Lower lobe of right lung (tissue), 2 donors: ENCODE data around the gene SLBP. TPM values are rescaled to one million over a fixed set of nuclear protein-coding genes. Genes with fewer than 3 reads are reported as not detected.
A peak's percentile ranks its signal among the peaks of the same experiment; 100 is the strongest.
"Not testable (repeated sequence)": the region's sequence is repeated elsewhere in the genome, so short reads cannot be mapped to it uniquely, and the experiment has no call there.

Experiments
- ATAC-seq, 2 donors: fragments of 200-7000 bp; cut with Tn5 transposase; one replicate each; pipeline ENCODE4 v1.9.1; 2020 to 2022; ENCODE audit warnings: mild to moderate bottlenecking in 2 of 2, moderate library complexity in 2 of 2
- DNase-seq: peaks from one replicate; pipeline ENCODE4 v3.0.0-alpha.2; 2020
- H3K27ac ChIP-seq: fragments of 200-600 bp; one replicate; pipeline ENCODE4 v1.8.0; 2022
- H3K27me3 ChIP-seq: fragments of 200-600 bp; one replicate; pipeline ENCODE4 v1.8.0; 2022; ENCODE audit warnings: low read depth
- H3K36me3 ChIP-seq: fragments of 200-600 bp; one replicate; pipeline ENCODE4 v1.8.0; 2022; ENCODE audit warnings: mild to moderate bottlenecking
- H3K4me1 ChIP-seq: fragments of 200-600 bp; one replicate; pipeline ENCODE4 v1.8.0; 2022
- H3K4me3 ChIP-seq: fragments of 200-600 bp; one replicate; pipeline ENCODE4 v1.8.0; 2022; ENCODE audit warnings: mild to moderate bottlenecking
- H3K9me3 ChIP-seq: fragments of 200-600 bp; one replicate; pipeline ENCODE4 v1.8.0; 2022
- intact Hi-C: fragments of 100-400 bp; cut with DNase I; formaldehyde crosslinking; loops from one replicate; pipeline ENCODE4 v1.11.0; 2022
- total RNA-seq: library from RNA; stranded (reverse); fragmentation: NEBNext Ultra II Directional; extraction: Animal tissue kit (Norgen Biotek cat#: 25700); gene quantifications from one replicate; pipeline ENCODE4 v1.2.1, GENCODE V29; 2021
- TF ChIP-seq, protein P1 (sequence below): fragments of 200-600 bp; IDR thresholded peaks from one replicate; pipeline ENCODE4 v1.8.0; 2022; ENCODE audit warnings: antibody characterized with exemption, mild to moderate bottlenecking
- donor health status: DM: no; HTN: yes; CAD: no; lungs with severe emphysema.

The SLBP gene
- total RNA-seq, 1 donor from 2014 or later, result 31.6 TPM

- ATAC-seq (no peak), DNase-seq (no peak)
- Histone ChIP-seq H3K4me1 (peaks cover 12% of the 10 kb centered on the region), H3K4me3 (no peak overlapping the region), H3K36me3 (peaks cover 74% of the 10 kb centered on the region), H3K27me3 (no peaks in the 10 kb centered on the region), H3K27ac (no peak overlapping the region), H3K9me3 (no peaks in the 10 kb centered on the region)
- TF ChIP-seq, protein P1, sequence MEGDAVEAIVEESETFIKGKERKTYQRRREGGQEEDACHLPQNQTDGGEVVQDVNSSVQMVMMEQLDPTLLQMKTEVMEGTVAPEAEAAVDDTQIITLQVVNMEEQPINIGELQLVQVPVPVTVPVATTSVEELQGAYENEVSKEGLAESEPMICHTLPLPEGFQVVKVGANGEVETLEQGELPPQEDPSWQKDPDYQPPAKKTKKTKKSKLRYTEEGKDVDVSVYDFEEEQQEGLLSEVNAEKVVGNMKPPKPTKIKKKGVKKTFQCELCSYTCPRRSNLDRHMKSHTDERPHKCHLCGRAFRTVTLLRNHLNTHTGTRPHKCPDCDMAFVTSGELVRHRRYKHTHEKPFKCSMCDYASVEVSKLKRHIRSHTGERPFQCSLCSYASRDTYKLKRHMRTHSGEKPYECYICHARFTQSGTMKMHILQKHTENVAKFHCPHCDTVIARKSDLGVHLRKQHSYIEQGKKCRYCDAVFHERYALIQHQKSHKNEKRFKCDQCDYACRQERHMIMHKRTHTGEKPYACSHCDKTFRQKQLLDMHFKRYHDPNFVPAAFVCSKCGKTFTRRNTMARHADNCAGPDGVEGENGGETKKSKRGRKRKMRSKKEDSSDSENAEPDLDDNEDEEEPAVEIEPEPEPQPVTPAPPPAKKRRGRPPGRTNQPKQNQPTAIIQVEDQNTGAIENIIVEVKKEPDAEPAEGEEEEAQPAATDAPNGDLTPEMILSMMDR, result no peak
- intact Hi-C loops, result no loop called here
Measured at GRCh38 chr4:1703867-1704266, 8.3 kb downstream of the SLBP start.

DNA sequence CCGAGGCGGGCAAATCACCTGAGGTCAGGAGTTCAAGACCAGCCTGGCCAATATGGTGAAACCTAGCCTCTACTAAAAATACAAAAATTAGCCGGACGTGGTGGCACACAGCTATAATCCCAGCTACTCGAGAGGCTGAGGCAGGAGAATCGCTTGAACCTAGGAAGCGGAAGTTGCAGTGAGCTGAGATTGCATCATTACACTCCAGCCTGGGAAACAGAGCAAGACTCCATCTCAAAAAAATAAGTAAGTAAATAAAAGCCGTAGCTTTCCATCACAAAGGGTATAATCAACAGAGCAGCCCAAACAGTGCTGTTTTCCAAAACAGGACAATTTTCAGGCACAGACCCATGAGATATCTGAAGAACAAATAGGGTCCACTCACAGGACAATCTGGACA, 10.4 kb downstream of the SLBP start:
- H3K4me1 ChIP-seq, ATAC-seq, H3K9me3 ChIP-seq, H3K27ac ChIP-seq, H3K4me3 ChIP-seq, intact Hi-C loops, H3K27me3 ChIP-seq: not testable (repeated sequence)
- DNase-seq, result peak; percentile 24
- H3K36me3 ChIP-seq, result peaks cover 93% of the 10 kb centered on the region

GRCh38 chr4:1695913-1696312, 16.2 kb downstream of the SLBP start:
- peaks cover 6% of the 10 kb centered on the region for H3K4me1 ChIP-seq
- ATAC-seq (no peak), DNase-seq (peak; percentile 13)
- TF ChIP-seq, protein P1, result no peak
- no peaks in the 10 kb centered on the region for H3K27me3 ChIP-seq
- no peak overlapping the region for H3K27ac ChIP-seq
- no peak overlapping the region for H3K4me3 ChIP-seq
- peaks cover 97% of the 10 kb centered on the region for H3K36me3 ChIP-seq
- no peaks in the 10 kb centered on the region for H3K9me3 ChIP-seq
- intact Hi-C loops, result no loop called here

GRCh38 chr4:1693131-1693896, 18.8 kb downstream of the SLBP start:
- Histone ChIP-seq H3K4me3 (no peak overlapping the region), H3K9me3 (no peaks in the 10 kb centered on the region), H3K27me3 (no peaks in the 10 kb centered on the region), H3K36me3 (peaks cover 78% of the 10 kb centered on the region), H3K4me1 (peaks cover 6% of the 10 kb centered on the region), H3K27ac (no peak overlapping the region)
- ATAC-seq (peak; percentile 92 to 95), DNase-seq (peak; percentile 83)
- intact Hi-C loops, result loop anchor here (5.0 kb wide), 1 partner anchor 34 kb away; no protein-coding TSS in a partner anchor
- TF ChIP-seq, protein P1, result peak; percentile 96

DNA sequence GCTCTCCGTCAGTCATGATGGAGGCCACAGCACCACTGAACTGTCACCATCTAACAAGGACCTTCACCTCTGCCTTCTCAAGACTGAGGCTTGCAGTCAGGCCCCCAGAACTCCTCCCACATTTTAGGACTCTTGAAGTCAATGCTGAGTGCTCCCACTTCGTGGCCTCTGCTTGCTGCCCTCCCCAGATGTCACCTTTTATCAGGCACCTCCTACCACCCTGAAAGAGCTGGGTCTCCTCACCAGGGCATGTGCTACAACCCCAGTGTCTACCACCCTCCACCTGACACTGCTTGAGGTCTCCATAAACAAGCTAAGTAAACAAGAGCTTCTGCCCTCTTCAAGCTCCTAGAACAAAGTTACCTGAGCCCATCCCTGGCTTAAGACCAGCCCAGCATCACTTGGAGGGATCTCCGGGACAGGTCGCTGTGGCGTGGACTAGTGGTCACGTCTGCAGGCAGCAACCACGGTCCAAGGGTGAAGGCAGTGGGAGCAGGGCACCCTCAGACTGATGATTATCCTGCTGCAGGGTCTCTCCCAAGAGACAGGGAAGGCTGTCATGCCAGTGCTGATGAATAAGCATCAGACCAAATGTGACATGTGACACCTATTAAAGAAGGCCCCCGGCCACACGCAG, 20.3 kb downstream of the SLBP start:
- peak; percentile 28 for DNase-seq
- Histone ChIP-seq H3K9me3 (no peaks in the 10 kb centered on the region), H3K4me3 (no peak overlapping the region), H3K36me3 (peaks cover 66% of the 10 kb centered on the region), H3K27me3 (no peaks in the 10 kb centered on the region), H3K27ac (no peak overlapping the region), H3K4me1 (peaks cover 6% of the 10 kb centered on the region)
- intact Hi-C loops, result loop anchor here (5.0 kb wide), 1 partner anchor 35 kb away; no protein-coding TSS in a partner anchor
- TF ChIP-seq, protein P1, result no peak
- no peak for ATAC-seq

DNA sequence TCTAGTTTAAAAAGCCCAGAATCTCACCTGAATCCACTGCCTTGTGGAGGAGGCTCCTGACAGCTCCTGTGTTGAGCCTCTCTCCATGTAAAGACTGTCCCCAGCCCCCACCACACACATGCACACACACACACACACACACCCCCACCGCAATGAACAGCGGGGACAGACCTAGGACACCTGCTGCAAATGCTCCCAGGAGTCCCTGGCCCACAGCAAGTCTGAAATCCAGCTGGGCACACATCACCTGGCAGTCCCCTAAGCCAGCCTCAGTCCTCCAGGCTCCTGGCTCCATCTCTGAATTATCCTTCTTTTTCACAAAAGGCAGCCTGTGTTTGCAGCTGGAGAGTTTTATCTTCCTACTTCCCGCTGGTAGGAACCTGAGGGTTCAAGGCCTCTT, 21.4 kb downstream of the SLBP start:
- no peaks in the 10 kb centered on the region for H3K27me3 ChIP-seq
- peaks cover 6% of the 10 kb centered on the region for H3K4me1 ChIP-seq
- intact Hi-C loops, result loop anchor here (5.0 kb wide), 1 partner anchor 37 kb away; no protein-coding TSS in a partner anchor
- H3K9me3 ChIP-seq, result no peaks in the 10 kb centered on the region
- no peak overlapping the region for H3K4me3 ChIP-seq
- no peak overlapping the region for H3K27ac ChIP-seq
- DNase-seq (peak; percentile 26), ATAC-seq (no peak)
- H3K36me3 ChIP-seq, result peaks cover 55% of the 10 kb centered on the region
- TF ChIP-seq, protein P1, result no peak
